ENCODE data around the gene TTC14.

TTC14 gene

DNA sequence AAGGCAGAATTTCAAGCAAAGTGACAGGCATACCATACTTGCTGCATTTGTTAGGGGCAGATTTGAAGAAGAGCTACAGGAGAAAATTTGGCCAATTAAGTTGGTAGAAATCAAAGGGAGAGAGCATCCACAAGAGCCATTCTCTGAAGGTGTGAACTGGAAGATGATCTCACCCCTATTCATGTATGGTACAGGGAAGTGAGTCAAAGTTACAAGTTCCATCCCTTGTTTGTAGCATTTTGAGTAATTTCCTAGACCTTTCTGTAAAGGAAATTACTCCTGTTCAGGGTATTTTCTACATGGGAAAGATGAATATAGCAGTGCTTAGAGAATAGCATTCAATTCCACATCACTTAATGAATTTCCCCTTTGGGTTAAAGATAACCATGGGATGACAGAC, 28.4 kb downstream of the TTC14 start:
- no peak for DNase-seq (ENCODE audit: low read depth in 2 of 2)

DNA sequence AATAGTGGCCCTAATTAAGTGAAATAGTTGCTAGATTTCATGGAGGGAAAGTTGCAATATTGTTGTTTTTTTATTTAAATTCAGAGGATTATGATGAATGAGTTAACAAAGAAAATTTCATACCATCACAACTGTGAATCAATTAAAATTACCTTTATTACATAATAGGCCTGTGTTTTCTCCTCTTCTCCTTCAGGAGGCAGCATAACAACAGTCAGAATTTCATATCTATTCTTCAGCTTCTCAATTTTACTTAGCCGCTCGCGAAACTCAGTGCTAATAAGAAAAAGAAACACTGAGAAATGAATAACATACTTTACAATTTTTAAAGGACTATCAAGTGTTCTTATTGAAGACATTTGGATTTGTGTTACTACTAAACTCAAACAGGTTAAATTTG, 29.4 kb downstream of the TTC14 start:
- DNase-seq (ENCODE audit: low read depth in 2 of 2), result no peak

DNA sequence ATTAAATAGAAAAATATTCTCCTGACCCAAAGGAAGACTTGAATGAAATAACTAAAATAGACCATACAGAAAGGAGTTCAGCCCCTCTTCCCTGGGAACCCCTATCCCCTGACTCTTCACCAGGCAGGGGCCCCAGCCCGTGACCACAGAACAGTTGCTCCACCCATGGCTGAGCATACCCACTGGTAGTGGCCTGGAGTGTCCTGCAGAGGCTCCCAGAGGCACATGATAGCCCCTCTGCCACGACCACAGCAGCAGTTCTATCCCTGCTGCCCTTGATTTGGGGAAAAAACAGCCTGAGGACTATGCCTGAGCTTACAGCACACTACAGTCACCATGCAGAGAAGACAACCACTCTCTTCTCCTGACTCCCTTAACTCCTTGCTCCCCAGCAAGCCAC, 31.8 kb downstream of the TTC14 start:
- no peak for DNase-seq (ENCODE audit: low read depth in 2 of 2)

DNA sequence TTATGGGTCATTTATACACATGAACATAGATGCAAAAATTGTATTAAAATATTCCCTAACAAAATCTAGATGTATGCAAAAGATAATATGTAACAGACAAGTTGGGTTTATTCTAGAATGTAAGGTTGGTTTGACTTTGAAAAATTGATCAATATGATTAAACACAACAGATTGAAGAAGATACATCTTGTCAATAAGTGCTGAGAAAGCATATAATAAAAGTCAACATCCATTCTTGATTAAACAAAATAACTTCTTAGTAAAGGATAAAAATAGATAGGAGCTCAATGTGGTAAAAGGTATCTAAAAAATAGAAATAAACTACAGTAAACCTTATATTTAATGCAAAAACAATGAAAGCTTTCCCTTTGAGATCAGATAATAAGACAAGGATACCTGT, 39.0 kb downstream of the TTC14 start:
- no peak for DNase-seq (ENCODE audit: low read depth in 2 of 2)

DNA sequence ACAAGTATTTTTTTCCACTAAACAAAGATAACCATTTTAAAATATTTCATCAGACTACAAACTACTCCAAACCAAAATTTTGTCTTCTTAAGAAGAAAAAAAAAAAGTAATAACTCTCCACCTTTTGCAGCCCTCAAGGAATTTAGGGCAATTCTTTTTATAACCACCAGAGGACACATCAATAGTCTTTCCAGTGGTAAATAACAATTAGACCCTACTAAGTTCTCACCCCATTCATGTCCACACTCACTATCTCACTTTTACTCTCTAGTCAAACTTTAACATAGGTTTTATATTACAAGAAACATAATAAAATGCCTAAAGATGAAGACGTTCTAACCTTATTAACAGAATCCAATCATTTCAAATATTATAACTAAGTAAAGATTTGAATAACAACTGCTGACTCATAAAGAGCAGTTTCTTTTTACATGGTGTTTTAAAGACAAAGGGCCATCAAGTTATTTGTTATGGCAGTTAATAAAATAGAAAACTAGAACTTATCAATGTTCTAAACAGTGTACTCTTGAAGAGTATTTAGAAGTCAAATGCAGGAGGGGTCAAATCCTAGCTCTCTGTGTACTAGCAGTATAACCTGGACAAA, 44.3 kb downstream of the TTC14 start:
- DNase-seq (ENCODE audit: low read depth in 2 of 2), result no peak

DNA sequence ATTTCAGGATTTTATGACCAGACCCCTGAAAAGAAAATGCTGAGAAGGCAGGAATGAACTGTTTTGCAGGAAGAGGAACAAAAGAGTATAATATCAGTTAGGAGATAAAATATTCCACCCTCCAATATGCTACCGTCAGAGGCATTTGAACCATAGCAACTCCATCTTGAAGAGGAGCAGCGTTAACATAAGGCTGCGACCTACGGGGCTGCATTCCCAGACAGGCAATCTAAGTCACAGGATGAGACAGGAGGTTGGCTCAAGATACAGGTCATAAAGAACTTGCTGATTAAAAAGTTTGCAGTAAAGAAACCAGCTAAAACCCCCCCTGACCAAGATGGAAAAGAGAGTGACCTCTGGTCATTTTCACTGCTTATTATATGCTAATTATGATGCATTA, 54.4 kb downstream of the TTC14 start:
- no peak for DNase-seq (ENCODE audit: low read depth in 2 of 2)

DNA sequence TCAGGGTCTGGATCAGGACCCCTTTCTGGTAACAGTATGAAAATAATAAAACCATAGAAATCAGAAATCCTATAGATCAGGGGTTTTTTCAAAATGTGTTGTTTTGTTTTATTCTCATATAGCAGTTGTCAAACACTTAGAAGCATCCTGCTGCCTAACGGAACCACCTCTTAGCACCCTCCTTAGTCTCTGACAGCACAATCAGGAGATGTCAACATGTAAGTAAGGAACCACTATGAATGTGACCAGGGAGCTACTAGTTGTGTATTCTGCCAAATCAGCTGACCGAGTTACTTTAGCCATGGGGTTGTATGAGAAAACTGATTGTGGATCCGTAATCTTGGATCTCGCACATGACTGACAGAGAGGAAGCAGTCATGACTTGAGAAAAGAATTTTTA, 55.1 kb downstream of the TTC14 start:
- DNase-seq (ENCODE audit: low read depth in 2 of 2), result no peak
